Gastrocnemius medialis (tissue), 4 donors: ENCODE results near the gene ZNF362. TPM values are rescaled to one million over a fixed set of nuclear protein-coding genes. Genes with fewer than 3 reads are reported as not detected.
"Not testable (repeated sequence)": the region's sequence is repeated elsewhere in the genome, so short reads cannot be mapped to it uniquely, and the experiment has no call there.

Experiments
- ATAC-seq, 2 donors: fragments of 150-250 bp; one replicate each; pipeline ENCODE4 v1.9.1; 2016
- DNase-seq, 2 donors: peaks; one replicate each; pipeline ENCODE4 v3.0.0-alpha.2; 2019
- H3K27ac ChIP-seq, 4 donors: fragments of 200-600 bp; sonication (generic); 1 replicate in 1 of 4; 2 replicates in 3 of 4; pipeline ENCODE4 v1.5.1; 2016 to 2018; ENCODE audit warnings: mild to moderate bottlenecking in 2 of 4, moderate library complexity in 1 of 4
- H3K27me3 ChIP-seq, 3 donors: fragments of 200-600 bp; sonication (generic) in 2 of 3; 1 replicate in 1 of 3; 2 replicates in 2 of 3; pipeline versions ENCODE4 v1.5.1 to v1.6.0; 2016 to 2019; ENCODE audit warnings: mild to moderate bottlenecking in 1 of 3, moderate library complexity in 1 of 3
- H3K36me3 ChIP-seq, 2 donors: fragments of 200-600 bp; sonication (generic) in 1 of 2; one replicate each; pipeline ENCODE4 v1.5.1; 2017 to 2018
- H3K4me1 ChIP-seq, 2 donors: fragments of 200-600 bp; sonication (generic) in 1 of 2; one replicate each; pipeline ENCODE4 v1.5.1; 2016 to 2017; ENCODE audit warnings: mild to moderate bottlenecking in 2 of 2
- H3K4me3 ChIP-seq, 4 donors: fragments of 200-600 bp; sonication (generic) in 3 of 4; 1 replicate in 1 of 4; 2 replicates in 3 of 4; pipeline ENCODE4 v1.5.1; 2016 to 2019; ENCODE audit warnings: mild to moderate bottlenecking in 2 of 4
- H3K9me3 ChIP-seq, 3 donors: fragments of 200-600 bp; sonication (generic) in 2 of 3; 1 replicate in 1 of 3; 2 replicates in 2 of 3; pipeline ENCODE4 v1.5.1; 2016 to 2019
- CTCF ChIP-seq, 5 experiments: fragments of 450-650 bp in 3 of 5; fragments of 200-600 bp in 2 of 5; sonication (generic) in 2 of 5; IDR thresholded peaks in 4 of 5; conservative IDR thresholded peaks in 1 of 5; 1 replicate in 4 of 5; 2 replicates in 1 of 5; pipeline ENCODE4 v1.5.1; 2016 to 2019; ENCODE audit warnings: antibody characterized with exemption in 5 of 5, mild to moderate bottlenecking in 3 of 5, moderate library complexity in 3 of 5
- POLR2A ChIP-seq, 2 donors: fragments of 450-650 bp; IDR thresholded peaks; one replicate each; pipeline ENCODE4 v1.6.1; 2017; ENCODE audit warnings: antibody characterized with exemption in 2 of 2, mild to moderate bottlenecking in 2 of 2, moderate library complexity in 2 of 2
- in situ Hi-C, 4 donors: fragments of 200-750 bp; cut with MboI; loops; one replicate each; pipeline versions ENCODE4 v1.15.0 to v1.8.0; 2017; ENCODE audit warnings: low sequenced_read_pairs in 4 of 4
- intact Hi-C: fragments of 100-400 bp; cut with DNase I; formaldehyde crosslinking; loops from one replicate; pipeline ENCODE4 v1.15.1; 2023; ENCODE audit warnings: low total_unique reads
- total RNA-seq, 4 donors: library from RNA; depleted of rRNA; stranded (reverse); fragments of >200 nt; gene quantifications; one replicate each; pipeline versions ENCODE4 v1.1.0 to v1.2.3, GENCODE V29; 2016

Gene ZNF362
- total RNA-seq, 4 donors from 2014 or later: 6.4 to 19.2 (median 17.7) TPM

DNA sequence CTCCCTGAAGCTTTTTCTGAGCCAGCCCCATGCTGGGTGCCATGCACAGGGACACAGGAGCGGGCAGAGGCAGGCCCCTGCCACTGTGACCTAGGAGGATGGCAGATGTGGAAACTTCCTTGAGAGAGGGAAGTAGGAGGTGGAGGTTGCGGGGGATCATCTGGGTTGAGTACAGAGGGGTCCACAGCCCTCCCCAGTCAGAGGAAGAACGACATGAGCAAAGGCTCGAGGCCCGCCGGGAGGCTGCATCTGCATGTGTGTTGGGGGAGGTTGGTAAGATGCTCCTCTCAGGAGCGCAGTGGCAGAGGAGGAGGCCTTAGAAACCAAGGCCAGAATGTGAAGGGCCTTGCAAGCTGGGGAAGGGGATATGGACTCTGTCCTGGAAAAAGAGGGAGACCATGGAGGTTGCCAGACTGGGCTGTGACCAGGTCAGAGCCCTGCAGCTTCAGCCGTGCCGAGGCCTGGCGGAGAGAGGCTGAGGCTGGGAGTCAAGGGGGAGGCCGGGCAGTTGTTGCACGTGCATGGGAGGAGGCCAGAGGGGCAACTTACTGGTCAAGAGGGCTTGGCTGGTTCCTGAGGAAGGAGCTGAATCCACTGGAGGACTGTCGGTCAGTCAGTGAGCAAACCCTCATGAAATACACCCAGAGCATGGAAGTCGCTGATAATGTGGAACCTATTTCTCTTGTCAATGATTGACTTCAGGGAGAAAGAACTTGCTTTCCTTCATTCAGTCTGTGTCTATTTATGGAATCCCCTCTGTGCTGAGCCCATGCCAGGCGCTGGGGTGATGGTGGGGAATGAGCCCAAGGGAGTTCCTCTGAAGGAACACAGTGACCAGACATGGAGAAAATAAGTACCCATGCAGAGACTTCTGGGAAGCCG, 32.9 kb downstream of the ZNF362 start:
- in situ Hi-C loops: no loop called here
- Histone ChIP-seq H3K9me3 (no peaks in the 10 kb centered on the region), H3K4me3 (no peak overlapping the region), H3K27ac (peak overlapping the region in 3 of 4 donors; percentile 31 to 55 (median 39)), H3K36me3 (peaks cover 0 to 8% of the 10 kb centered on the region in 2 donors), H3K4me1 (peaks cover 8 to 10% of the 10 kb centered on the region in 2 donors), H3K27me3 (no peaks in the 10 kb centered on the region)
- DNase-seq (peak in 1 of 2 donors; percentile 16), ATAC-seq (peak; percentile 23 to 36)
- TF ChIP-seq CTCF (IDR thresholded peaks at IDR 0.05 in 4 of 5, conservative IDR thresholded peaks at IDR 0.05 in 1 of 5) (no peak), POLR2A (IDR thresholded peaks at IDR 0.05) (no peak)
- intact Hi-C loops: no loop called here

- Histone ChIP-seq H3K4me3 (no peak overlapping the region), H3K4me1 (peaks cover 8 to 10% of the 10 kb centered on the region in 2 donors), H3K9me3 (no peaks in the 10 kb centered on the region), H3K36me3 (peaks cover 0 to 4% of the 10 kb centered on the region in 2 donors), H3K27ac (peak overlapping the region in 2 of 4 donors; percentile 39 to 55), H3K27me3 (no peaks in the 10 kb centered on the region)
- intact Hi-C loops (no loop called here), in situ Hi-C loops (loop anchor here in 3 of 4 donors (10.0 kb wide), 2 partner anchors 165 to 175 kb away; no protein-coding TSS in a partner anchor)
- no peak for TF ChIP-seq POLR2A (IDR thresholded peaks at IDR 0.05)
- TF ChIP-seq CTCF (IDR thresholded peaks at IDR 0.05 in 4 of 5, conservative IDR thresholded peaks at IDR 0.05 in 1 of 5): no peak
- peak in 1 of 2 donors; percentile 16 for ATAC-seq
- DNase-seq: no peak
These were observed 33.5 kb downstream of the ZNF362 start for GRCh38 chr1:33289858-33290154.

DNA sequence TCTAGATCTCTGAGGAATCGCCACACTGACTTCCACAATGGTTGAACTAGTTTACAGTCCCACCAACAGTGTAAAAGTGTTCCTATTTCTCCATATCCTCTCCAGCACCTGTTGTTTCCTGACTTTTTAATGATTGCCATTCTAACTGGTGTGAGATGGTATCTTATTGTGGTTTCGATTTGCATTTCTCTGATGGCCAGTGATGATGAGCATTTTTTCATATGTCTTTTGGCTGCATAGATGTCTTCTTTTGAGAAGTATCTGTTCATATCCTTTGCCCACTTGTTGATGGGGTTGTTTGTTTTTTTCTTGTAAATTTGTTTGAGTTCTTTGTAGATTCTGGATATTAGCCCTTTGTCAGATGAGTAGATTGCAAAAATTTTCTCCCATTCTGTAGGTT, 34.3 kb downstream of the ZNF362 start:
- H3K9me3 ChIP-seq, H3K27ac ChIP-seq, H3K36me3 ChIP-seq, intact Hi-C loops, H3K4me3 ChIP-seq, H3K27me3 ChIP-seq, ATAC-seq, DNase-seq: not testable (repeated sequence)
- H3K4me1 ChIP-seq: peaks cover 12 to 13% of the 10 kb centered on the region in 2 donors
- in situ Hi-C loops: loop anchor here in 3 of 4 donors (10.0 kb wide), 2 partner anchors 164 to 174 kb away; no protein-coding TSS in a partner anchor

DNA sequence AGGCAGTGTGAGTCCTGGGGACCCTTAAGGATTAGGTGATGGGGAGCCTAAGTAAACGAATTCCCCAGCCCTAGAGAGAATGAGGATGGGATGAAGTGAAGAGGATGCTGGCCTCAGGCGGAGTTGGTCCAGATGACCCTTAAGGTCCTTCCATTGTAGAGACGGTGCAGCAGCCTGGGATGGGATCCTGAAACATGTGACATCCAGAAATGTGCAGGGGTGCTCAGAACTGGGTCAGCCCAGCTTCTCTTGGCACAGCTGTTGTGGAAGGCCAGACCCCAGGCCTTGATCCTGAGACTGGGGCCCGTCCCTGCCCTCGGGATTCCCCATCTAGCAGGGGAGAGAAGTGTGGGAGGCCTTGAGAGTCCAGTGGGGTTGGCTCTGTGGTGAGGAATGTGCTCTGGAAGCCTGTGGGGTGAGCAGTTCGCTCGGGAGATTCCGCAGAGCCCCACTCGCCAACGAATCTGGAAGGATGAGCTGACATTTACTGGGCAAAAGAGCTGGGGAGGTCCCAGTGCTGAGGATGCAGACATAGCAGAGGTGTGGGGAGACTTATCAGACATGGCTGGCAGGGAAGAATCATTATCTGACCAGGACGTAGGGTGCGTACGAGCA, 36.5 kb downstream of the ZNF362 start:
- Histone ChIP-seq H3K27ac (no peak overlapping the region), H3K27me3 (no peaks in the 10 kb centered on the region), H3K36me3 (peaks cover 0 to 4% of the 10 kb centered on the region in 2 donors), H3K4me1 (peaks cover 12 to 20% of the 10 kb centered on the region in 2 donors), H3K4me3 (no peak overlapping the region), H3K9me3 (no peaks in the 10 kb centered on the region)
- intact Hi-C loops (no loop called here), in situ Hi-C loops (loop anchor here in 3 of 4 donors (10.0 kb wide), 2 partner anchors 162 to 172 kb away; no protein-coding TSS in a partner anchor)
- no peak for TF ChIP-seq CTCF (IDR thresholded peaks at IDR 0.05 in 4 of 5, conservative IDR thresholded peaks at IDR 0.05 in 1 of 5)
- TF ChIP-seq POLR2A (IDR thresholded peaks at IDR 0.05): no peak
- peak in 1 of 2 donors; percentile 6 for DNase-seq
- no peak for ATAC-seq
